NCI-H1694 treated with DMSO at 0.1 percent for 48 hours (cell line): ENCODE measurements around the gene FAM135A.
"Not testable (repeated sequence)": the region's sequence is repeated elsewhere in the genome, so short reads cannot be mapped to it uniquely, and the experiment has no call there.

Source experiments
- DNase-seq: peaks from one replicate; lab custom pipeline; 2025; lab: John Stamatoyannopoulos, UW

The FAM135A gene

DNA sequence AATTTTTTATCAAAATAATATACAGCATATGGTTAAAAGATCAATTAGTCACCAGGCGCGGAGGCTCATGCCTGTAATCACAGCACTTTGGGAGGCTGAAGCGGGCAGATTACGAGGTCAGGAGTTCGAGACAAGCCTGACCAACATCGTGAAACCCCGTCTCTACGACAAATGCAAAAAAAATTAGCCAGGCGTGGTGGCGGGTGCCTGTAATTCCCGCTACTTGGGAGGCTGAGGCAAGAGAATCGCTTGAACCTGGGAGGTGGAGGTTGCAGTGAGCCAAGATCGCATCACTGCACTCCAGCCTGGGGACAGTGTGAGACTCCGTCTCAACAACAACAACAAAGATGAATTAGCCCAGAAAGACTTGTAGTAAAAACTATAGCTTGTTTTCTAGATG is 46.4 kb downstream of the FAM135A start:
- not testable (repeated sequence) for DNase-seq

DNA sequence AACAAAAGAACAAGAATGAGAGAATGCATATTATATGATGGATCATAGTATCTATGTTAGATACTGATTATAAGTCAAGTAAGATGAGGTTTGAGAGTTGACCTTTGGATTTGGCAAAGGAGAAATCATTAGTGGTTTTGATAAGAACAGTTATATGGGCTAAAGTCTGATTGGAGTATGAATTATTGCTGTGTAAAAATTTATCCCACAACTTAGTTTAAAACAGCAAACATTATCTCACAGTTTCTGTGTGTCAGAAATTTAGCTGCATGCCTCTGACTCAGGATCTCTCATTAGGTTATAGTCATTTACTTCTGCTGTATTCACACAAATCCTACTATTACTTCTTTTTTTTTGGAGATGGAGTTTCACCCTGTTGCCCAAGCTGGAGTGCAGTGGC is 56.7 kb downstream of the FAM135A start:
- DNase-seq, result no peak

DNA sequence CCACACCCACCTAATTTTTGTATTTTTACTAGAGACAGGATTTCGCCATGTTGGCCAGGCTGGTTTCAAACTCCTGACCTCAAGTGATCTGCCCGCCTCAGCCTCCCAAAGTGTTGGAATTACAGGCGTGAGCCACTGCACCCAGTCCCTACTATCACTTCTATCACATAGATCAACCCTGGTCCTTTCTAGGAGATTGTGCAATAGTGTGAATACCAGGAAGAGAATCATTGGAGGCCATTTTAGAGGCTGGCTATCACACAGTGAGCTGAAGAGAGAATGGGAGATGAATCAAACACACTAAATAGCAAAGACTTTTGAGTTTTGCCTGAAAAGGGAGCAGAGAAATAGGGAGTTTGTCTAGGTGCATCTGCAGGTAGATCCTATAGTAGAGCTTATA is 57.2 kb downstream of the FAM135A start:
- DNase-seq, result not testable (repeated sequence)

DNA sequence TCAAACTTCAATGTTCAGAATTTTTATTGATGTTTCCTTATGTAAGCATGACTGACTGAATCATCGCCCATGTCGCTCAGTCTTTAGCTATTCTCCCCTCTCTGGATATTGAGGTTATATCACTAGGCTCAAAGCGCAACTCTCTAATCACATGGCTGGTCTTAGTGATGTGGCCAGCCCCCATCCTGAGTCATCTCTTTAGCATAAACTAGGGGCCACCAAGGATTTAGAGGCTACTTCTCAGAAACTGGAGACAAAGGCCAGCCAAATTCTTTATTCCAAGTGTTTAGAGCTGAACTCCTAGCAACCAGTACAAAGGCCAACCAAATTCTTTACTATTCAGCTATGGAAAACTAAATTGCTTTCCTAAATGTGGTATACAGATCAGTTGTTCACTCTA is 61.4 kb downstream of the FAM135A start:
- no peak for DNase-seq

DNA sequence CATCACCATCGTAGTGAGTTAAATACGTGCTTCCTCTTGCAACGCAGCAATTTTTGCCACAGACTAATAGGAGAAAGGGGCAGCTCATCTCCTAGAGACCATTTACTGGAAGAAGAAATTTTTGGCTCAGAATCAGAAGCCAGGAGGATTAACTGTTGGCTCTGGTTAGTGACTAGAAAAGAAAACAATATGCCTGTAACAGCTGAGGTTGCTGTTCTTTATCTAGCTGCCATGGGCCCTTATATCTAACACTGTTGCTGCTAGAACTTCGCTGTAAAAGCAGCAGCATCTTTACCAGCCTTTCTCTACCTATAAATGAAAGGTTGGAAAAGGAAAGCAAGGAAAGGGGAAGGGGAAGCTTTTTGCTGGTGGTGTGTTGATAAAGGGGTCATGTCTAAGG is 65.9 kb downstream of the FAM135A start:
- DNase-seq, result peak; percentile 2

DNA sequence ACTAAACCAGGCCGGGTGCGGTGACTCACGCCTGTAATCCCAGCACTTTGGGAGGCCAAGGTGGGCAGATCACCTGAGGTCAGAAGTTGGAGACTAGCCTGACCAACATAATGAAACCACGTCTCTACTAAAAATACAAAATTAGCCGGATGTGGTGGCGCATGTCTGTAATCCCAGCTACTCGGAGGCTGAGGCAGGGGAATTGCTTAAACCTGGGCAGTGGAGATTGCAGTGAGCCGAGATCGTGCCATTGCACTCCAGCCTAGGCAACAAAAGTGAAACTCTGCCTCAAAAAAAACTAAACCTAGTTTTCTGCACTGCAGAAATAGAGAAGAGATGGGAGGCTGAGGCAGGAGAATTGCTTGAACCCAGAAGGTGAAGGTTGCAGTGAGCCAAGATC is 73.3 kb downstream of the FAM135A start:
- not testable (repeated sequence) for DNase-seq

DNA sequence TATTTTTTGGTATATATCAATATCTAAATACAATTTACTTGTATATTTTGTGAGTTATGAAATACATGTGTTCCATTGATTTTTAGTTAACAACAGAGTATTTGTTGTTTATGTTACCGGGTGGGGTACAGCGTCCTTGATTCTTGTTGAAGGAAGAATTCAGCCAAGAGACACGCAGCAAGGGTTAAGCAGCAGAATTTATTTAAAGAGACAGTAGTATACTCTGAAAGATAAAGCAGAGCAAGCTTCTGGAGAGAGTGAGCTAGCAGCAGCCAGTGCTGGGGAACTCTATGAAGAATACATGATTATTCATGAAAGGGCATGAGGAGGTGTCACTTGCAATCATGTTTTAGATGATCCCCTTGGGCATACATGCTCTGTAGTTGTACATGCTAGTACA is 76.1 kb downstream of the FAM135A start:
- DNase-seq, result no peak

DNA sequence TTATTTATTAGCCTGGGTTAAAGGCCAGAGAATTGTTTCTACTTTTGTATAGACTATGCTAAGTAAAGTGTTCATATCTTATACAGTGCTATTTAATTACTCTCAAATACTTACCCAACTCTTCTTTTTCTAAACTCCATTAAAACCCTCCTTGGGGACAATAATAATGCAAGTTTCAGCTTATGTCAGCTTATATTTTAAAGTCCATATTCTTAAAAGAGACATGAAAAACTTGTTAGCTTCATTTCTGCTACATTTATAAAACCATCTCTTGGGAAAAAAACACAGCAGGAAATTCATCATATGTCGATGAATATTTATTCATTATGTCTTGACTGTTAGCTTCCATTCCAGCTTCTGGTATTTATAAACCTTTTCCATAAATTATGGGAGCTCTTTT is 81.5 kb downstream of the FAM135A start:
- no peak for DNase-seq

DNA sequence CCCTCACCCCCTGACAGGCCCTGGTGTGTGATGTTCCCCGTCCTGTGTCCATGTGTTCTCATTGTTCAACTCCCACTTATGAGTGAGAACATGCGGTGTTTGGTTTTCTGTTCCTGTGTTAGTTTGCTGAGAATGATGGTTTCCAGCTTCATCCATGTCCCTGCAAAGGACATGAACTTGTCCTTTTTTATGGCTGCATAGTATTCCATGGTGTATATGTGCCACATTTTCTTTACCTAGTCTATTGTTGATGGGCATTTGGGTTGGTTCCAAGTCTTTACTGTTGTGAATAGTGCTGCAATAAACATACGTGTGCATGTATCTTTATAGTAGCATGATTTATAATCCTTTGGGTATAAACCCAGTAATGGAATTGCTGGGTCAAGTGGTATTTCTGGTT is 82.5 kb downstream of the FAM135A start:
- not testable (repeated sequence) for DNase-seq

DNA sequence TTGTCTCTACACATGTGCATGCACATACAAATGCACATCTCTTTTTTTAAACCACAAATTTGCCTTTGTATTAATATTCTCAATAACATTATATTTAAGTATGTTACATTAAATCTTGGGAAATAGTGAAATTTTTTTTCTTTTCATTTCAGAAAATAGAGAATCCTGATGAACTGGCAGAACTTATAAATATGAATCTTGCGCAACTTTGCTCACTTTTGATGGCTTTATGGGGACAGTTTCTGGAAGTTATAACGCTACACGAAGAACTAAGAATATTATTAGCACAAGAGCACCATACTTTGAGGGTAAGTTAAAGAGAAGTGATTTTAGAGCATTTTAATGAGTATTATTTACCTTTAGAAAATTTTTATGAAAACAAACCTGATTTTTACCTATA is 89.2 kb downstream of the FAM135A start:
- DNase-seq, result no peak

DNA sequence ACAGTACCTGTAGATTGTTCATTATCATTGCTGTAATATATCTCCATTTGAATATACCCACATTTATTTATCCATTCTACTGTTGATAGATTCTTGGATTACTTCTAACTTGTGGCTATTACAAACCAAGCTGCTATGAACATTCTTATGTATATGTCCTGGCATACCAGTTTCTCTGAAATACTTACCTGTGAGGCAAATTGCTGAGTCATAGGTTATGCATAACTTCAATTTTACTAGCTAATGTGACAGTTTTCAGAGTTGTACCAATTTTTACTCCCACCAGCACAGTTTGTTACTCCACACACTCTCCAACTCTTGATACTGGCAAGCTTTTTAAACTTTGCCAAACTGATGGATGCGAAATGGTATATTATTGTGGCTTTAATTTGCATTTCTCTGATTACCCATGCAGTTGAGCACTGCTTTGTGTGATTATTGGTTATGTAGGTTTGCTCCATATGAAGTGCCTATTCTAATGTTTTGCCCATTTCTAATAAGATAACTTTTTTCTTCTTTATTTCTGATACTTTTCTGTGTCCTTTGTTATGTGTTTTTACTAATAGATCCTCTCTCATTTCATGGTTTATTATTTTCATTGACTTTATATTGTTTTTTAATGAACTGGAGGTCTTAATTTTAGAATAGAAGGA is 90.6 kb downstream of the FAM135A start:
- DNase-seq, result no peak

DNA sequence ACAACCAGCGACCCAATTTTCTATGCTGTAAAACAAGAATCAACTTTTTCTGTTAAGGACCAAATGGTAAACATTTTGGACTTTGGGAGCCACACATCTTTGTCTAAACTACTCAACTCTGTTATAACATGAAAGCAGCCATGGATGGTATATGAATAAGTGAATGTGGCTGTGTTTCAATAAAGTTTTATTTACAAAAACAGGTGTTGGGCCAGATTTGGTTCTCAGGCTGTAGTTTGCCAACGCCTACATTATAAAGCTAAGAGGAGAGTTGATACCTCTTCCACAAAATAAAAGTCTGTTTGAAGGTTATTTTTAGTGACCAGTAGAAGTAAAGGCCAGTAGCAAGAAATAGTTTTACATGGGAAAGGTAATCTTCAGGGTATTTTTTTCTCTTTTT is 93.0 kb downstream of the FAM135A start:
- DNase-seq, result no peak

DNA sequence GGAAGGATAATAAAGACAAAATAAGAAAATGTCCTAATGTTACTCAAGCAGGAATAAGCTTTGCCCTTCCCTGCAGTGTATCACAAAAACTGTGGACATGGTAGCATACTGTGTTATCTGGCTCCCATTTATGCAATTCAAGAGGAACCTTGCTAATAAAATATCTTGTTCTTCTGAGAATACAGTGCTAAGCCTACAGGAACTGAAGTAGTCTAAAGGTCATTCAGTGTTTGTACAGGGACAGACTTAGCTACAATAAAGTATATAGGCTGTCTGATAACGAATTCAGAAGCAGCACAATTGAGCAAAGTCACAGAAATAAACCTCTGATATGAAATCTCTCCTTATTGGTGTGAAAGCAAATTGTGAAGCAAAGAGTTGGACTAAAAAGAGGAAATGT is 93.9 kb downstream of the FAM135A start:
- DNase-seq, result no peak

DNA sequence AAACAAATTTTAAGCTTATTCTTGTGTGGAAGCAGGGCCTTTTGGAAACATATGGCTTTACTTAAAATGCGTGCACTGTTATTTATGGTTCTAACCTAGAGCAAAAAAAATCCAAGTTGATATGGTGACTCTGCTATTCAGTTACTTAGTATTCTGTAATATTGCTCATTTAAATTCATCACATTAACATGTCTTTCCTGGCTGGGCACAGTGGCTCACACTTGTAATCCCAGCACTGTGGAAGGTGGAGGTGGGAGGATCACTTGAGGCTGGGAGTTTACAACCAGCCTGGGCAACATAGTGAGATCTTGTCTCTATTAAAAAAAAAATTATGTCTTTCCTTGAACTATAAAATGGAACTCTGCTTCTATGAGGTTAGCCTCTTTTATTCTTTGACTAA is 95.6 kb downstream of the FAM135A start:
- no peak for DNase-seq

DNA sequence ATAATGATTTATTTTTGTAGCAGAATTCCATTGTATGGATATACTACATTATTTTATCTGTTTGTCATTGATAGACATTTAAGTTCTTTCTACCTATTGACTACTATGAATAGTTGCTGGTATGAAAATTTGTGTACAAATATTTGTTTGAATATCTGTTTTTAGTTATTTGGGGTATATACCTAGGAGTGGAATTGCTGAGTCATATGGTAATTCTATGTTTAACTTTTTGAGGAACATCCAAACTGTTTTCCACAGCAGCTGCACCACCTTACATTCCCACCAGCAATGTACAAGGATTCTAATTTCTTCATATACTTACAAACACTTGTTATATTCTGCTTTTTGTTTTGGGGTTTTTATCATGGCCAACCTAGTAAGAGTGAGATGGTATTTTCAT is 97.3 kb downstream of the FAM135A start:
- DNase-seq, result no peak

DNA sequence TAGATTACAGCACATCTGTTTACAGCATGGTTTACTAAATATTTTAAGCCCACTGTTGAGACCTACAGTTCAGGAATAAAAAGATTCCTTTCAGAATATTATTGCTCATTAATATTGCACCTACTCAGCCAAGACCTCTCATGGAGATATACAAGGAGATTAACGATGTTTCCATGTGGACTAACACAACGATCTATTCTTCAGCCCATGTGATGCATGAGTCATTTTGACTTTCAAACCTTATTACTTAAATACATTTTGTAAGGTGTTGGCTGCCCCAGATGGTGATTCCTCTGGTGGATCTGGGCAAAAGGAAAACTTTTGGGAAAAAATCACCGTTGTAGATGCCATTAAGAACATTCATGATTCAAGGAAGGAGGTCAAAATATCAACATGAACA is 105.4 kb downstream of the FAM135A start:
- no peak for DNase-seq

DNA sequence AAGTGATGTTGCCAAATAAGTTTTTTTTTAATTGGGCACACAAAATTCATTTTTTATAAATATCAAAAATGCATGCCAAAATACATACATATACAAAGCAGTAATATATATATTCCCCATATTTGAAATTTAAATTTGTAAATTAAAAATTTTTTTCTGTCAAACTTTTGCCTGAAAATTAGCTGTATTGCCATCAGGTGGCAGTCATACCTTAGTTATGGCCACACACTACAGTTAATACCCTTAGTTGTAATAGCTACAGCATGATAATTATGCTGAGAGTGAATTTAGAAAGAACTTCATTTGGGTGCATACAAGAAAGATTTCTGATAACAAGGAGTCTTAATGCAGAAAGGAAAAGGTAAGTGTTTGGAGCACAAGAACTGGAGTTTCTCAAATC is 107.3 kb downstream of the FAM135A start:
- DNase-seq, result peak; percentile 3

DNA sequence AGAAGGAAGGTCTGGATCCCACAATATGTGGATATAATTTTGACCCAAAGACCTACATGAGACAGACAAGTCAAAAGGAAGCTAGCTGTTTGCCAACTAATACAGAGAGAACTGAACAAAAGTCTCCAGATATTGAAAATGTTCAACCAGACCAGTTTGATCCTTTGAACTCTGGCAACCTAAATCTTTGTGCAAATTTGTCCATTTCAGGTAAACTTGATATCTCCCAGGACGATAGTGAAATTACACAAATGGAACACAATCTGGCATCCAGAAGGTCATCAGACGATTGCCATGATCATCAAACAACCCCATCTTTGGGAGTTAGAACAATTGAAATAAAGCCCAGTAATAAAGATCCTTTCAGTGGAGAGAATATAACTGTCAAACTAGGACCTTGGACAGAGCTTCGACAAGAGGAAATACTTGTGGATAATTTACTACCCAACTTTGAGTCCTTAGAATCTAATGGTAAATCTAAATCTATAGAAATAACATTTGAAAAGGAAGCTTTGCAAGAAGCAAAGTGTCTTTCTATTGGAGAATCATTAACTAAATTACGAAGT is 111.5 kb downstream of the FAM135A start:
- no peak for DNase-seq

DNA sequence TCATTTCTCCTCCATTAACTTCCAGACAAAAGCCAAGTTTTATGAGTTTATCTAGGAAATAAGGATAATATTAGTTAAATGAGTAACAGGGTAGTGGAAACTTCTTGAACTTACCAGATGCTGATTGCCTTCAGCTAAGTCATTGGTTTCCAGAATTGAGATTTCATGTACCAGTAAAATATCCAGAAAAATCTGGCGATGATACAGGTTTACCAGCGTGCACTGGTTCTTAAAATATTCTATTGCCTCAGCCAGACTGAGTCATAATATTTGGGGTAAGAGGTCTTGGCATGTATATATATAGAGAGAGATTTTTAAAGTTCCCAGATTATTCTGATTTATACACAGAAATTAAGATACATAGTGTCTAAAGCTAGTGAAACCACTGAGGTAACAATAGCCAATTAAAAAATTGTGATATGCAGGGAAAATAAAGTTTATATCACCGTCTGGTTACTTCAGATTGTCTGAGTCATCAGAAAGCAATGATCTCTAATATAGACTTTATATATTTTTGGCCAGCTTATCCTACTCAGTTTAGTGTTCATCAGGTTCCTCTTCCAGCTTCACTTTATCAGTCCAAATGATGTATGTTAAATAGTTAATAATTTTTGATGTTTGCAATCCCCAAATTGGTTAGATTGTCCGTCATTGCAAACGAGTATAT is 113.9 kb downstream of the FAM135A start:
- no peak for DNase-seq

DNA sequence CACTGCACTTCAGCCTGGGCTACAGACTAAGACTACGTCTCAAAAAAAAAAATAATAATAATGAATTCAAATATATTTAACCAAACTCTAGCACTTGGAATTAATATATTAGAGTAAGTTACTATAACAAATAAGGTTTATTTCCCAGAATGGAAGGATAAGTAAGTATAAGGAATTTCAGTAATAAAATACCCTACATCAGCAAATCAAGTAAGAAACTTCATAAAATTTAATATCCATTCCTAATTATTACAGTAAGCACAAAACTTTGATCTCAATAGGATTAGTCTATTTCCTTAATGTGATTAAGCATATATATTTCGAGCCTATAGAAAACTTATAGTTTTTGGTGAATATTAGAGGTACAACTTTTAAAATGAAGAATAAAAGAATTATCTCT is 116.7 kb downstream of the FAM135A start:
- DNase-seq, result no peak

DNA sequence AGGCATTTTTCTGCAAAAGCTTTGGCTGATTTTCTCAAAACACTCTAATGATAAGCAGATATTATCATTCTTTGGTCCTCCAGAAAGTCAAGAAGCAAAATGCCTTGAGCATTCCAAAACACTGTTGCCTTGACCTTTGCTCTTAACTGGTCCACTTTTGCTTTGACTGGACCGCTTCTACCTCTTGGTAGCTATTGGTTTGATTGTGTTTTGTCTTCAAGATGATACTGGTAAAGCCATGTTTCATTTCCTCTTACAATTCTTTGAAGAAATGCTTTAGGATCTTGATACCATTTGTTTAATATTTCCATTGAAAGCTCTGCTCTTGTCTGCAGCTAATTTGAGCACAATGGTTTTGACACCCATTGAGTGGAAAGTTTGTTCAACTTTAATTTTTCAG is 117.8 kb downstream of the FAM135A start:
- no peak for DNase-seq

DNA sequence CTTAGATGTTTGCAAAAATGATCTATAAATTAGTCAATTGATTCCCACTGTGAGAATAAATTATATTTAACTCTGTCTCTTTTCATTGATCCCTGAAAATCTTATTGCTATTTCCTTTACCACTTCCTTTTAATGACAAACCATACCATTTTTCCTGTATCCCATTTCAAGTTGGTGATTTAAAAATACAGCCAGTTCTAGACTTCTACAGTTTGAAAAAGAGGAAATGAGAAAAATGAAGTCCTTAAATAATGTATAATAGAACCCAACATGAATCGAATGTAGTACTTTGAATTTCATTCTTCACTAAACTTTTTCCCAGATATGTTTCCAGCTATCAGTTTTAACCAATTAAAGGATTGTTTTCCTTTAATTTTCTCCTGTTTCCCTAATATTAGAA is 124.0 kb downstream of the FAM135A start:
- no peak for DNase-seq

DNA sequence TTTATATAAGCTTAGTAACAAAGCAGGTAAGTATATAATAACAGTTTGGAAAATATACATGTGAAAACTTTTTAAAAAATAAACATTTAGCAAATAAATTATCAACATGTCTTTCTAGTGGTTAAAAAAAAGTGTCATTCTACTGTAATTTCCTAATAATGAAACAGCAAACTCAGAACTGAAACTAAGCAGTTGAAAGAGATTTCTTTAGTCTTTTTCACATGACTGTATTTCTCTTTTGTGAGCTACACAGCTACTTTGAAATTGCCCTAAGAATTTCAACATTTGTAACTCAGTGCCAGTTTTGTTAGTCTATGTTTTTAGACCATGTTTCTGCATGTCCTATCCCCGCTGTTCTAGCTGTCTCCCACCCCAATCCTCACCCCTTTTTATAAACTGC is 125.1 kb downstream of the FAM135A start:
- no peak for DNase-seq

DNA sequence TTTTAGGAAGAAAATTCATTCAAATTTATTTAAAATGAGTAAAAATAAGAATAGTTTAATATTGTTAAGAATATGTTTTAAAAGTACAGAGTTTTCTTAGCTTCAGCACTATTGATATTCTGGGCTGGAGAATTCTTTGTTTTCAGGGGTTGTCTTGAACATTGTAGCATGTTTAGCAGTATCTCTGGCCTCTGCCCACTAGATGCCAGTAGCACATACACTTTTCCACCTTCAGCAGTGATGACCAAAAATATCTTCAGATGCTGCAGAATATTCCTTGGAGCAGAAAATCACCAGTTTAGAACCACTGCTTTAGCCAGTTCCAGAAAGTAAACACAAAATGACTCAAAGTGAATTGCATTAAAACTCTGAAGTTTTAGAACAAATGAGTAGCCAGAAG is 134.0 kb downstream of the FAM135A start:
- DNase-seq, result peak; percentile 10
